ENCODE data around the gene SYTL3. TPM values are rescaled to one million over a fixed set of nuclear protein-coding genes. Genes with fewer than 3 reads are reported as not detected.
"Not testable (repeated sequence)": the region's sequence is repeated elsewhere in the genome, so short reads cannot be mapped to it uniquely, and the experiment has no call there.

The SYTL3 gene, protein sequence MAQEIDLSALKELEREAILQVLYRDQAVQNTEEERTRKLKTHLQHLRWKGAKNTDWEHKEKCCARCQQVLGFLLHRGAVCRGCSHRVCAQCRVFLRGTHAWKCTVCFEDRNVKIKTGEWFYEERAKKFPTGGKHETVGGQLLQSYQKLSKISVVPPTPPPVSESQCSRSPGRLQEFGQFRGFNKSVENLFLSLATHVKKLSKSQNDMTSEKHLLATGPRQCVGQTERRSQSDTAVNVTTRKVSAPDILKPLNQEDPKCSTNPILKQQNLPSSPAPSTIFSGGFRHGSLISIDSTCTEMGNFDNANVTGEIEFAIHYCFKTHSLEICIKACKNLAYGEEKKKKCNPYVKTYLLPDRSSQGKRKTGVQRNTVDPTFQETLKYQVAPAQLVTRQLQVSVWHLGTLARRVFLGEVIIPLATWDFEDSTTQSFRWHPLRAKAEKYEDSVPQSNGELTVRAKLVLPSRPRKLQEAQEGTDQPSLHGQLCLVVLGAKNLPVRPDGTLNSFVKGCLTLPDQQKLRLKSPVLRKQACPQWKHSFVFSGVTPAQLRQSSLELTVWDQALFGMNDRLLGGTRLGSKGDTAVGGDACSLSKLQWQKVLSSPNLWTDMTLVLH
- total RNA-seq: 100 to 1,000 TPM; 106 to 112 TPM

GRCh38 chr6:158649289-158650143 lies at the start of gene SYTL3:
SYTL3 (plus strand) TSS chr6:158650054; CDS start chr6:158663269, 13,215 bp downstream.
- DNase-seq (peak; percentile 90), ATAC-seq (peak; percentile 59)
- Mint-ChIP-seq H3K27ac (peak within 1 kb of the TSS; percentile 96), H3K27me3 (no peaks in the 10 kb centered on the region), H3K4me1 (peaks cover 73% of the 10 kb centered on the region), H3K36me3 (peaks cover 41% of the 10 kb centered on the region), H3K9me3 (ENCODE audit: low read depth) (no peaks in the 10 kb centered on the region), H3K4me3 (peak within 1 kb of the TSS; percentile 78)
- CTCF ChIA-PET: interaction anchor here (0.6 to 1.9 kb wide), 11 partner anchors 10 to 483 kb away, joined by 3 to 7 read pairs (median 4); no protein-coding TSS in a partner anchor

DNA sequence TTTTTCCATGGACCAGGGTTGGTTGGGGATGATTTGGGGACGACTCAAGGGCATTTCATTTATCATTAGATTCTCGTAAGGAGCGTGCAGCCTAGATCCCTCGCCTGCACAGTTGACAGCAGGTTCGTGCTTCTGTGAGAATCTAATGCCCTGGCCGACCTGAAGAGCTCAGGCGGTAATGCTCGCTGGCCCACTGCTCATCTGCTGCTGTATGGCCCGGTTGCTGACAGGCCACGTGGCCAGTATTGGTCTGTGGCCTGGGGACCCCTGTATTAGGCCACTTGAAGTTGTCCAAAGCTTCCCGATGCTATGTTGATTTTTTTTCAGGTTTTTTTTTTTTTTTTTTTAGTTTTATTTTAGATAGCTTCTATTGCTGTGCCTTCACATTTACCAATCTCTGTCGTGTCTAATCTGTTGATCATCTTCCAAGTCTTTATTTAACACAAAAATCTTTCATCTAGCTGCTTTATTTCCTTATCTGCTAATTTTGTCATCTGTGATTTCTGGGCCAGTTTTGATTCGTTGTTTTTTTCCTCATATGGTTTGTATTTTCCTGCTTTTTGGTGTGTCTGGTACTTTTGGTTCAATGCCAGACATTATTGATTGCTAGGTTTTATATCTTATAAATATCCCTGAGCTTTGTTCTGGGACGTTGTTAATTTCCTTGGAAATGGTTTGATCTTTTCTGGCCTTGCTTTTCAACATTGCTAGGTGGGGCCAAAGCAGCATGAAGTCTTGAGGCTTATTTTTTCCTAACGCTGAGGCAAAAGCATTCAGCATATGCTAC lies 46.4 kb upstream of the SYTL3 start:
- H3K27ac Mint-ChIP-seq: no peak overlapping the region
- CTCF ChIA-PET: interaction anchor here (0.7 to 2.9 kb wide), 3 partner anchors 174 to 389 kb away, joined by 3 to 13 read pairs (median 4); no protein-coding TSS in a partner anchor
- H3K36me3 Mint-ChIP-seq: peaks cover 31% of the 10 kb centered on the region
- DNase-seq: no peak
- no peaks in the 10 kb centered on the region for H3K9me3 Mint-ChIP-seq (ENCODE audit: low read depth)
- H3K27me3 Mint-ChIP-seq: no peaks in the 10 kb centered on the region
- no peak overlapping the region for H3K4me3 Mint-ChIP-seq
- no peak for ATAC-seq
- H3K4me1 Mint-ChIP-seq: peaks cover 3% of the 10 kb centered on the region

DNA sequence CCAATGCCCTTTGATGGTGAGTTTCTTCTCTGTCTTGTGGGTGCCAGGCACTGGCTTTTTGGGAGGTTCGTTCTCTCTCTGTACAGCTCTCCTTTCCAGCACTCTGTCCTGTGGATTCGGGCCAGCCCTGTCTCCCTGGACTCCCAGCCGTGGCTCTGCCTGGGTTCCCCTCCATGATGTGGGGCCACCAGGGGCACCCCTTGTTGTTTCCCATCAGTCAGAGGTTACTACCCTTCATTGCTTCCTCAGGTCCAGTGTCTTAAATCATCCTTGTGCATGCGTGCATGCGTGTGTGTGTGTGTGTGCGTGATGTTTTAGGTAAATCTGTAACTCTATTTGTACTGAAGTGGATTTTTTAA lies 45.8 kb upstream of the SYTL3 start:
- DNase-seq (no peak), ATAC-seq (no peak)
- CTCF ChIA-PET: interaction anchor here (0.7 to 3.6 kb wide), 6 partner anchors 173 to 390 kb away, joined by 3 to 20 read pairs (median 11); no protein-coding TSS in a partner anchor
- Mint-ChIP-seq H3K4me1 (peaks cover 3% of the 10 kb centered on the region), H3K36me3 (peaks cover 32% of the 10 kb centered on the region), H3K4me3 (no peak overlapping the region), H3K27ac (no peak overlapping the region), H3K27me3 (no peaks in the 10 kb centered on the region), H3K9me3 (ENCODE audit: low read depth) (no peaks in the 10 kb centered on the region)

- CTCF ChIA-PET: interaction anchor here (0.6 to 3.6 kb wide), 12 partner anchors 10 to 533 kb away, joined by 3 to 20 read pairs (median 4); no protein-coding TSS in a partner anchor
- H3K4me1 Mint-ChIP-seq: peaks cover 3% of the 10 kb centered on the region
- no peak overlapping the region for H3K4me3 Mint-ChIP-seq
- H3K27ac Mint-ChIP-seq: peak overlapping the region; percentile 19
- H3K27me3 Mint-ChIP-seq: no peaks in the 10 kb centered on the region
- peak; percentile 70 for DNase-seq
- no peaks in the 10 kb centered on the region for H3K9me3 Mint-ChIP-seq (ENCODE audit: low read depth)
- peak; percentile 61 for ATAC-seq
- peaks cover 34% of the 10 kb centered on the region for H3K36me3 Mint-ChIP-seq
These were observed 44.5 kb upstream of the SYTL3 start for GRCh38 chr6:158605266-158605878.

GRCh38 chr6:158606011-158606410 lies 43.8 kb upstream of the SYTL3 start:
- H3K27me3 Mint-ChIP-seq; H3K9me3 Mint-ChIP-seq (ENCODE audit: low read depth); H3K4me3 Mint-ChIP-seq; H3K4me1 Mint-ChIP-seq; DNase-seq; ATAC-seq; H3K27ac Mint-ChIP-seq: not testable (repeated sequence)
- CTCF ChIA-PET: interaction anchor here (0.7 to 3.6 kb wide), 10 partner anchors 18 to 534 kb away, joined by 3 to 20 read pairs (median 3); no protein-coding TSS in a partner anchor
- peaks cover 39% of the 10 kb centered on the region for H3K36me3 Mint-ChIP-seq

DNA sequence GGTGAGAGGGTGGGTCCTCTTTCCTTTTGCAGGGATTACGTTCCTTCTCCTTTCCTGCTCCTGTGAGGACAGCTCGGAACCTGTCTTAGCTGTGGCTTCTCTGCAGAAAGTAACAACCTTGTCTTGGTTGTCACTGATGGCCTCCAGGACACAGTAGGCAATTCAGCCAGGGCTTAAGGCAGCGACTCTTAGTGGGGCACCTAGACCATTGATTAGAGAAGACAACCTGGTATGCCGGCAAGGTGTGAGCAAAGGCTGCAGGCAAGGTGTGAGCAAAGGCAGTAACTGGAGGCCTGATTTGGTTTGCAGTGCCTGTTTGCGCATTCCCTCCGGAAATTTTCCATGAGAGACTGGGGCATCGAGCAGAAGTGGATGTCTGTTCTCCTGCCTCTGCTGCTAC lies 42.9 kb upstream of the SYTL3 start:
- DNase-seq: no peak
- Mint-ChIP-seq H3K9me3 (ENCODE audit: low read depth) (no peaks in the 10 kb centered on the region), H3K27ac (no peak overlapping the region), H3K4me1 (peaks cover 3% of the 10 kb centered on the region), H3K4me3 (no peak overlapping the region), H3K27me3 (no peaks in the 10 kb centered on the region), H3K36me3 (peaks cover 43% of the 10 kb centered on the region)
- ATAC-seq: no peak
- CTCF ChIA-PET: interaction anchor here (1.0 to 3.6 kb wide), 2 partner anchors 386 to 393 kb away, joined by 3 to 20 read pairs; no protein-coding TSS in a partner anchor

DNA sequence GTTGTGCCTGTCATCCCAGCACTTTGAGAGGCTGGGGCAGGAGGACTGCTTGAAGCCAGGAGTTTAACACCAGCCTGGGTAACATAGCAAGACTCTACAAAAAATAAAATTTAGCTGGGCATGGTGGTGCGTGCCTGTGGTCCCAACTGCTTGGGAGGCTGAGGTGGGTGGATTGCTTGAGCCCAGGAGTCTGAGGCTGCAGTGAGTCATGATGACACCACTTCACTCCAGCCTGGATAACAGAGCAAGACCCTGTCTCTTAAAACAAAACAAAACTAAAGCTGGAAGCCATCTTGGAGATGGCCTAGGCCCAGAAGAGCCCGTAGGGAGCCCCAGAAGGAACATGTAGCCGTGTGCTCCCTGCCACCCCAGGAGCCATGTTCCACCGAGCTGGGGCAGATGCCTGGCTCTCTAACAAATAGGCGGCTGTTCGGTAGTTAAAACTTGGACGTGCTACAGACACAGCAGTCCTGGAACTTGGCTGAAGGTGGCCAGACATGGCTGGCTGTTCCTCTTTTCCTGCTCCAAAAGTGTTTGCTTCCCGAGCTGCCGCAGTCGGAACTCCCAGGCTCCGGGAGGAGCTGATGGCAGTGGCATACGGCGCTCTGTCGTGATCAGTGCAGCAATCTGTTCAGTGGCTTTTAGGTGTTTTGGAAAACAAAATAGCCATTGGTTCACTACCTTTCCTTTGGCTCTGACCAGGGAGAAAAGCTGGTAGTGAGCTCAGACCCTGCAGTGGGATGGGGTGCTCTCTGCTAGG lies 42.3 kb upstream of the SYTL3 start:
- H3K4me1 Mint-ChIP-seq: peaks cover 3% of the 10 kb centered on the region
- CTCF ChIA-PET: interaction anchor here (1.0 to 3.6 kb wide), 3 partner anchors 387 to 394 kb away, joined by 3 to 20 read pairs (median 3); no protein-coding TSS in a partner anchor
- H3K9me3 Mint-ChIP-seq (ENCODE audit: low read depth): no peaks in the 10 kb centered on the region
- ATAC-seq: no peak
- H3K27ac Mint-ChIP-seq: no peak overlapping the region
- no peak for DNase-seq
- H3K4me3 Mint-ChIP-seq: no peak overlapping the region
- no peaks in the 10 kb centered on the region for H3K27me3 Mint-ChIP-seq
- peaks cover 41% of the 10 kb centered on the region for H3K36me3 Mint-ChIP-seq

DNA sequence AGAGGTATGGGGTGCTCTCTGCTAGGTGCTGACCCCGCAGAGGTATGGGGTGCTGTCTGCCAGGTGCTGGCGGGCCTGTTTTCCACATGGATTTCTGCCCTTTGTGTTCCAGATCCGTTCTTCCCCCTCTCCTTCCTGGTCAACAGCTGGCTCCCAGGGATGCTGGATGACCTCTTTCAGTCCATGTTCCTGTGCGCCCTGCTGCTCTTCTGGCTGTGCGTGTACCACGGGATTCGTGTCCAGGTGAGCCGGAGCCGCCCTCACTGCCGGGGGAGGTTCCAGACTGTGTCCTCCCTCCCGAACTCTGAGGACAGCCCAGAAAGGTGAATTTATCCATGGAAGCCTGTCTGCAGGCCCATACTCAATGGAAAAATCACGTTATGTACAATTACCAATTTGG lies 41.6 kb upstream of the SYTL3 start:
- CTCF ChIA-PET: interaction anchor here (1.3 kb wide), 1 partner anchor 394 kb away, joined by 3 read pairs; no protein-coding TSS in a partner anchor
- Mint-ChIP-seq H3K4me3 (no peak overlapping the region), H3K27ac (no peak overlapping the region), H3K27me3 (no peaks in the 10 kb centered on the region), H3K36me3 (peaks cover 45% of the 10 kb centered on the region), H3K9me3 (ENCODE audit: low read depth) (no peaks in the 10 kb centered on the region), H3K4me1 (peaks cover 3% of the 10 kb centered on the region)
- ATAC-seq: no peak
- DNase-seq: peak; percentile 26

GRCh38 chr6:158609455-158610155 lies 40.2 kb upstream of the SYTL3 start:
- H3K27me3 Mint-ChIP-seq: no peaks in the 10 kb centered on the region
- peaks cover 47% of the 10 kb centered on the region for H3K36me3 Mint-ChIP-seq
- H3K9me3 Mint-ChIP-seq (ENCODE audit: low read depth): no peaks in the 10 kb centered on the region
- CTCF ChIA-PET: interaction anchor here (1.3 to 2.0 kb wide), 2 partner anchors 9 to 389 kb away, joined by 5 to 10 read pairs; no protein-coding TSS in a partner anchor
- peaks cover 3% of the 10 kb centered on the region for H3K4me1 Mint-ChIP-seq
- H3K4me3 Mint-ChIP-seq: no peak overlapping the region
- no peak overlapping the region for H3K27ac Mint-ChIP-seq
- no peak for ATAC-seq
- peak; percentile 27 for DNase-seq

DNA sequence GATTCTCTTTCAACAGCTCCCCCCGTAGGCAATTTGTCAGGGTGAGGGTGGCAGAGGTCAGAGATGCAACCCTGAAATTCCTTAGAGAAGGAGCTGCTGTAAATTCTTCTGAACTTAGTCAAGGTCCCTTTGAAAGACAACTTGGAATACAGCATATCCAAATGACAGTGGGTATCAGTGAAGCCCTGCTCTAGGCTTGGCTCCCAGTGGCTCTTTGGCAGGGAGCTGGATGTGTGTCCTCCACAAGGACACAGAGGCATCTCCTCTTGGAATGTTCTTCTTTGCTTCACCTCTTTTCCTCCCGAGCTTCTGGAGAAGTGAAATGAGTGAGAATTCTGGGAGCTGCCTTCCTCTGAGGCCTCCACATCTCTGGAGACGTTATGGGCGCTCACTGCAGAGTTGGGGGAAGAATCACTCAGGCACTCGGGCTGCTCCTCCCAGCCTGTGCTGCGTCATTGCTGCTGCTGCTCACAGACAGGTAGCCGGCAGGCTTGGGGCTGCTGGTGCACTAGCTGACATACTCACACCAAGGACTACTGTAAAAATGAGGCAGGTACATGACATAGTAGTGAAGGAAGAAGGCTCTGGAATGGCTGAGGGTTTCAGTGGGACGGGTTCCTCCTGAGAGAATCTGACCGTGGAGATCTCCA lies 39.4 kb upstream of the SYTL3 start:
- Mint-ChIP-seq H3K27me3 (no peaks in the 10 kb centered on the region), H3K36me3 (peaks cover 52% of the 10 kb centered on the region), H3K4me1 (peaks cover under 1% of the 10 kb centered on the region), H3K9me3 (ENCODE audit: low read depth) (no peaks in the 10 kb centered on the region), H3K27ac (no peak overlapping the region), H3K4me3 (no peak overlapping the region)
- CTCF ChIA-PET: interaction anchor here (1.3 to 2.0 kb wide), 2 partner anchors 10 to 390 kb away, joined by 5 to 10 read pairs; no protein-coding TSS in a partner anchor
- DNase-seq (peak; percentile 36), ATAC-seq (no peak)

All from activated CD8-positive, alpha-beta memory T cell treated with anti-CD3 and anti-CD28 coated beads, Interleukin-2, amount 10 ng/mL, durations not matched to agents 7 days and 5 days (primary cell).